Measurements from ENCODE around the gene LCA5L.

GRCh38 chr21:39452207-39452969, 6.8 kb upstream of the LCA5L start:
- no peak for TF ChIP-seq CTCF (IDR thresholded peaks at IDR 0.05; ENCODE audit: insufficient read depth, low read depth, low read length)
- no peak for TF ChIP-seq EZH2 (IDR thresholded peaks at IDR 0.05; ENCODE audit: insufficient read depth, low read length)
